Endometrium (tissue), 2 donors: ENCODE data around the gene CNP.
"Not testable (repeated sequence)": the region's sequence is repeated elsewhere in the genome, so short reads cannot be mapped to it uniquely, and the experiment has no call there.

ENCODE experiments used
- FAIRE-seq: peaks from 2 replicates; lab custom pipeline; 2012; peaks lifted over from hg19 to GRCh38; lab: Jason Lieb, UNC
- donor health status: control.
- donor health status: control.

Gene CNP

DNA sequence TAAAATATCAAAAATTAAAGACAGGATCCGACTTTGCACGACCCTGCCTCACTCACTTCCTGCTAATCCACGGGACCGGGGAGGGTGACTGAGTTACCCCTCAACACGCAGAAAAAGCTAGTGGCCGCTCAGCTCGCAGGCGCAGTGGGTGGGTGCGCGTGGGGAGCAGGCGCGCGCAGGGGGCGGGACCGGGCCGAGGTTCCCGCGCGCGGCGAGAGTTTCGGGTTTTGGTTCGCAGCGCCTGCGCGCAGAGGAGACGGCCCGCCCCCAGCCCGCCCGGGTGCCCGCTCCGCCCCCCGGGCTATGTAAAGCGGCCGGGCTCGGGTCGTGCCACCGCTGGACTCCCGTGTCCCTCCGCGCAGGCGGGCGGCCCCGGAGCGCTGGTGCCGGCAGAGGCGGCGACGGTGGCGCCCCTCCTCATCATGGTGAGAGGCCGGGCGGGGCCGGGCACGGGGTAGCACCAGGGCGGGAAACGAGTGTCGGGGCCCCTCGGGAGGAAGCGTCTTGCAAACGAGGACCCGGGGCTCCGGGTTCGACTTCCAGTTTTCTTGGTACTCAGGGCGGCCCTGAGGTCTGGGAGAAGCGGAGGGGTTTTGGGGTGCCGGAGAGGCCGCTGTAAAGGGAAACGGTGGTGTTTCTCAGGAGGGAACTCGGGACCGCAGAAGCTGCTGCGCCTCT, at the start of gene CNP:
CNP (plus strand) TSS at position 333 of the 678 bp plus-strand sequence; CDS start at position 423, 90 bp downstream.
- FAIRE-seq, result no peak

DNA sequence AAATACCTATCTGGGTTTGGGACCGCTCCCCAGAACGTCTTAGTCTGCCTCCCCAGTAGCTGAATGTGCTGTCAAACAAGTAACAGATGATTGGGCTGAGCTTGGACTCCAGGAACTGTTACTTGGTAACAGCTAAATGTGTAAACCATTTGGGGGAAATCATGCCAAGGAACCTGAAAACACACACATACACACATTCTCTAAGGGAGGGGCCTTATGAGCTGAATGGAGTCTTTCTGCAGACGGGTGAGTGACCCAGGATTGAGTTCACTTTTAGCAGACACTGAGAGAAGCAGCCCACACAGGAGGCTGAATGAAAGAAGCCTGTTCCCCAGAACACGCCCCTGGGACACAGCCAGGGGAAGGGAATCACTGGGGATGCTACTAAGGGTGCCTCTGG, 49.4 kb upstream of the CNP start:
- no peak for FAIRE-seq

DNA sequence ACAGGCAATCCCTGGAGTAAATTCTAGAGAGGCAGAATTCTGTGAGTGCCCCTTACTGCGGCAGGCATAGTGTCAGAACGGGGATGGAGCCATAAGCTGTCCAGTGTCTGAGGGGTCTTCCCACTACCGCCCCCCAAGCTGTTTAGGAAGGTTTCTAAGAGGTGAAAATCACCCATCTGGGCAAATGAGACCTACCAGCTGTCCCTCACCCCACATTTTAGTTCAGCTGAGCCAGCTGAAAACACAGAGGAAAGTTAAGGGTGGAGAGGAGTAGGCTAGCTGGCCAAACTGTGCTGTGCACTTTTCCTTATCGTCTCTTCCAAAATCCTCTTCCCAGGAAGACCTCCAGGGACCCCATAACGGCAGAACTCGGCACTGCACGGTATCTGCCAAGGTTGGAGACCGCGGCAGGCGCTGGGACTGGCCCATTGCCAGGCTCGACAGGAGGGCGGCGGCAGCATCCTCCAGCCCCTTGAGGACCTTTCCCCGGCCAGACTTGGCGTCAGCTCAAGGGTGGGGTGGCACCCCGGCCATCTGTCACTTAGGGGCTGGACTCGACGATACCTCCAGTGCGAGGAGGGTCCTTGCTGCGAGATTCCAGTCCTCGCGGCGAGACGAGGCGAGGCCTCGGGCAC, 48.8 kb upstream of the CNP start:
- FAIRE-seq, result no peak

DNA sequence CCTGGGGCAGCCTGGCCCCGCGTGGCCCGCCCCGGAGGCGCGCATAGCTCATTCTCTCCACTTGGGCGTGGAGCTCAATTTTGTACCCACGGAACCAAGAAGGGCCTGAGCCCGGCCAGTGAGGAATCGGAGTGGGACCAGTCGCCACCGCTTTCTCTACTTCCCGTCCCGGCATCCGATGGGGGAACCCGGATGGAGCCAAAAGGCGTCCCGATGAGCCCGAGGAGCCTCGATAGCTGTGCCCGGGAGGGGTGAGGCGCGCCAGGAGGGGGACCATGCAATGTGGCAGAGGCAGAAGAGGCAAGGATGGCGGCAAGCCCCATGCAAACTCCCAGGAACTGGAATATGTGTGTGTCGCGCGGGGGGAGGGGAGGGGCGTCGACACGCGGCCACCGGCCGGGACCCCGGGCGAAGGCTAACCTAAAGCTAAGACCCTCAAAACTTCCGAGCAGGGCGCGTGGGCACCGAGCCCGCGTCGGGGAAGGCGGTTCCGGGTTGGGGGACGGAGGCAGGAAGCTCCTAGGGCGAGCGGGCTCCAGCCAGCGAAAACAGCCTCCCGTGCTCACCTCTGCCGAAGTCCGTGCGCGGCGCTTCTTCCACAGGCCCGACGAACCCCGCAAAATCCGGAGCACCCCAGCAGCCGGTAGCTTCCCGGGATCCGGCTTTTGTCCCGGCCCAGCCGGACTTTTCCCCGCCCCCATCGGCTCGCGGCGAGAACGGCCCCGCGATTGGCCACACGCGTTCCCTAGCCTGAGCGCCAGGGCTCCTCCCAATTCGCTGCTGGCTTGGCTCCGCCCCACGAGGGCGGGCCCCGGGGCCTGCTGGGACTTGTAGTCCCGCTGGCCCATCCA, 48.1 kb upstream of the CNP start, which contains the start of gene ACLY:
ACLY (minus strand) TSS at position 638 of the 851 bp plus-strand sequence. CDS start 5,078 bp downstream, outside the sequence.
- FAIRE-seq, result peak; percentile 72

DNA sequence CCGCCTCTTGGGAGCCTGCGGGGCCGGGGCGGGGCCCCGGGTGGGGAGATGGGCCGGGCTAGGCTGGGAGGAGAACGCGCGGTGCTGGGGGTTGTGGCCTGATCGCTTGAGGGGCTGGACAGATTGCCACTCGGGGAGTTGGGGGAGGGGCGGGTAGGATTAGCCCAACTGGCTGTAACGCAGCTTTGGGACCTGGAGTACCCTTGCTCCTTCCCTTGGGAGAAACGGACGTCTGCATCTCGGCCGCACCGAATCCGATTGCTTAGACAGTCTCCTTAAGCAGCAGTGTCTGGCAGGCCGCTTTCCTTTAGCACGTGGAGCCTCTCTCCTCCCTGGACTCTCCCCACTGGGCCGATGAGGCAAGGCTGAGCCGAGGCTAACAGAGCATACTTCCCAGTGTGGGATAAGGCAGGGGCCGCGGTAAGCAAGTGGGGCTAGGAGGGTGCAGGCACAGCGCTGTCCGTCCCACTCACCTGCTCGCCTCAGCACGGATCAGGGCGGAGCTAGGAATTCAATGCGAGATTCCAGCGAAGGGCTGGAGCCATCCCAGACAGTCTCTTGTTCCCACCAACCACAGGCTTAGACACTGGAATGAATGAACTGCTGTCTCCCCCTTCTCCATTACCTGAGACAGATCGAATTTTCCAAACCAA, 47.3 kb upstream of the CNP start:
- FAIRE-seq, result no peak

DNA sequence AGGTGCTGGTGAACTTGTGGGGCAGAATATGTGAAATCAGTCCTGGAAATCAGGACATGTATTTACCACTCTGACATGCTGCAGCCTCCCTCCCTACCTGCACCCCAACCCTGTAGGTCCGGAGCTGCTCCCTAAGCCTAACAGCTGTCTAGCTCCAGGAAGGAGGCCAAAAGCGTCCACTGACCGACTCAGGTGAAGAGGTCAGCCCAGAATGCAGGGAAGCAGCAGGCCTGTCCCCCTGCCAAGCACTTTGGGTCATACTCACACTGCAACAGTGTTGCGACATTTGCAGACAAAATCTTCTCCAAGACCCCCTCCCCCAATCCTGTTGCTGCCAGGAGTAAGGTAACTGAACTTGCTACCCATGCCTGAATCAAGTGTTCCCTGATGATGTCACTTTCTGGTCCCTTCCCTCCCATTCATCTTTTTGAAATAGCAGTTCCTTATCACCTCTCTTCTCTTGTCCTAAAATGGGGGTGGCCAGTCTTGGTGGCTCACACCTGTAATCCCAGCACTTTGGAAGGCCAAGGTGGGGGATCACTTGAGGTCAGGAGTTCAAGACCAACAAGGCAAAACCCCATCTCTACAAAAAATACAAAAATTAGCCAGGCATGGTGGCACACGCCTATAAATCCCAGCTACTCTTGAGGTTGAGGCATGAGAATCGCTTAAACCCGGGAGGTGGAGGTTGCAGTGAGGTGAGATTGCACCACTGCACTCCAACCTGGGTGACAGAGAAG, 46.6 kb upstream of the CNP start:
- FAIRE-seq, result no peak

DNA sequence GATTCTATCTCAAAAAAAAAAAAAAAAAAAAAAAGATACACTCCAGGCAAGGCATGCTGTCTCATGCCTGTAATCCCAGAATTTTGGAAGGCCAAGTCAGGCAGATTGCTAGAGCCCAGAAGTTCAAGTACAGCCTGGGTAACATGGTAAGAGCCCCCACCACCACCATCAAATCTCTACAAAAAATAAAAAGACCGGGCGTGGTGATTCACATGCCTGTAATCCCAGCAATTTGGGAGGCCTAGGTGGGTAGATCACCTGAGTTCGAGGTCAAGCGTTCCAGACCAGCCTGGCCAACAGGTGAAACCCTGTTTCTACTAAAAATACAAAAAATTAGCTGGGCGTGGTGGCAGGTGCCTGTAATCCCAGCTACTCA, 46.0 kb upstream of the CNP start:
- no peak for FAIRE-seq

DNA sequence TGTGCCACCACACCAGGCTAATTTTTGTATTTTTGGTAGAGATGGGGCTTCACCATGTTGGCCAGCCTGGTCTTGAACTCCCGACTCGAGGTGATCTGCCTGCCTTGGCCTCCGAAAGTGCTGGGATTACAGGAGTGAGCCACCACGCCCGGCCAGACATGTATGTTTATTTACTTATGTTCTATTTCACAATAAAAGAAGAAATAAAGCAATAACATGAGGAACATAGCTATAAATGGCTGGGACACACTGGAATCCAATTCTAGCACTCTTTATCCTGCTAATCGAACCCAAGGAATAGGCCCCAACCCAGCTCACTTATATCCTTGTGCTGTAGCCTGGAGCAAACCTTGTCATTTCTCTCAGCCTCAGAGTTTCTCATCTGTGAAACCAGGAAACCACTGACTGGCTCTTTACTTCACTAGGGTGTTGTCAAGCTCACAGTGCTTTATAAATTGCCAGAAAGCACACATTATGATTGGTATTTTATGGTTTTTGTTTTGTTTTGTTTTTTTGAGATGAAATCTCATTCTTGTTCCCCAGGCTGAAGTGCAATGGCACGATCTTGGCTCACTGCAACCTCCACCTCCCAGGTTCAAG, 40.5 kb upstream of the CNP start:
- FAIRE-seq, result no peak

DNA sequence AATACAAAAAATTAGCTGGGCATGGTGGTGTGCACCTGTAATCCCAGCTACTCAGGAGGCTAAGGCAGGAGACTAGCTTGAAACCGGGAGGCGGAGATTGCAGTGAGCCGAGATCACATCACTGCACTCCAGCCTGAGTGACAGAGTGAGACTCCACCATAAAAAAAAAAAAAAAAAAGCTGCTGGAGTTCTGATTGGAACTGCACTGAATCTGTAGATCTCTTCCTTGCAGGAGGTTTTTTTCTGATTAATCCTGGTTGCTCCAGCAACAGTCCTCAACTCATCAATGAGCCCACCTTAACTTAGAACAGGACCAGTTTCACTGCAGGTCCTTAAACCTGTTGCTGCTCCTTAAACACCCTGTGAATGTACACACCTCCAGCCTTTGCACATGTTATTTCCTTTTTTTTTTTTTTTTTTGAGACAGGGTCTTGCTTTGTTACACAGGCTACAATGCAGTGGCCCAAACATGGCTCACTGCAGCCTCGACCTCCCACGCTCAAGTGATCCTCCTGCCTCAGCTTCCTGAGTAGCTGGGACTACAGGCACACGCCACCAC, 37.8 kb upstream of the CNP start:
- FAIRE-seq, result no peak

DNA sequence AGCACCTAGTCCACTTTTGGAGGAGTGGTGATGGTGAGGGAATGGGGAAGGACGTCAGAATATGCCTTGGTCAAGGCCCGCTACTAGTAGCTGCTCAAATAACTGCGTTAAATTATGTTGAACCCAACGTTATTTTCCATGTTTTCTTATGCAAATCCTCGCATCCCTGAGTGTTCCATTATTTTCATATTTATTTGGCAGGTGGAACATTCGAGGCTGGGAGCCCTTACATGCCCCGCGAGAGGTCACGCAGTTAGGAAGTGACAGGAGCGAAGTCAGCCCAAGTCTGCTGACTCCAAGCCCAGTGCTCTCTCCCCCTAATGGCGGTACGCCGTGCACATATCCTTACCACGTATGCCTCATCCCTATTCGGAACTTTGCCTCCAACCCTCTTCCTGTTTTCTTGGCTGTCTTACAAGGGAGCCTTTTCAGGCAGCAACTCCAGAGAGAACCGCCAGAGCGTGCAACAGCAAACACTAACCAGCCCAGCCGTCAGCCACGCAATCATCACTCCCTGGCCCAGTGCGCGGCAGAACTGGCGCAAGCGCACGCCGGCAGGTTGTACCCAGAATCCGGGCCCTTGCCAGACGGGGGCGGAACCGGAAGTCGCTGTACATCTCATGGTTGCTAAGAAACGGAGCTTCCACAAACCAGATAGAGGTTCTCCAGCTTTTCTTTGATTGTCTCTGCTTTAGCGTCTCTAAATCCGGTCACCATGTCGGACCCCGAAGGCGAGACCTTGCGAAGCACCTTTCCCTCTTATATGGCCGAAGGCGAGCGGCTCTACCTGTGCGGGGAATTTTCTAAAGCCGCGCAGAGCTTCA, 36.4 kb upstream of the CNP start, which contains the start of gene ODAD4:
ODAD4 (plus strand) TSS at position 609 of the 824 bp plus-strand sequence; CDS start at position 716, 107 bp downstream.
- peak; percentile 71 for FAIRE-seq

DNA sequence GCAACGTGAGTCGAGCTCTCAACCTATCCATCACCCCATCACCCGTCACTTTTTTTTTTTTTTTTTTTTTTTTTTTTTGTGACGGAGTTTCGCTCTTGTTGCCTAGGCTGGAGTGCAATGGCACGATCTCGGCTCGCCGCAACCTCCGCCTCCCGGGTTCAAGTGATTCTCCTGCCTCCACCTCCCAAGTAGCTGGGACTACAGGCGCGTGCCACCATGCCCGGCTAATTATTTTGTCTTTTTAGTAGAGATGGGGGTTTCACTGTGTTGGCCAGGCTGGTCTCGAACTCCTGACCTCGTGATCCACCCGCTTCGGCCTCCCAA, 35.8 kb upstream of the CNP start:
- not testable (repeated sequence) for FAIRE-seq

DNA sequence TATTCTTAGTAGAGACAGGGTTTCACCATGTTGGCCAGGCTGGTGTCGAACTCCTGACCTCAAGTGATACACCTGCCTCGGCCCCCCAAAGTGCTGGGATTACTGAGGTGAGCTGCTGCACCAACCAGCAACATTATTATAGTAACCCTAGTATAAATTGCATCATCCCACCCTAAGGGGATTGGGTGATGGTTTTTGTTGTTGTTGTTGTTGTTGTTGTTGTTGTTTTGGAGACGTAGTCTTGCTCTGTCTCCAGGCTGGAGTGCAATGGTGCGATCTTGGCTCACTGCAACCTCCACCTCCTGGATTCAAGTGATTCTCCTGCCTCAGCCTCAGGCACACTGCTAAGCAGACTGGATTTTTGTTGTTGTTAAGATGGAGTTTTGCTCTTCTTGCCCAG, 34.9 kb upstream of the CNP start:
- not testable (repeated sequence) for FAIRE-seq

DNA sequence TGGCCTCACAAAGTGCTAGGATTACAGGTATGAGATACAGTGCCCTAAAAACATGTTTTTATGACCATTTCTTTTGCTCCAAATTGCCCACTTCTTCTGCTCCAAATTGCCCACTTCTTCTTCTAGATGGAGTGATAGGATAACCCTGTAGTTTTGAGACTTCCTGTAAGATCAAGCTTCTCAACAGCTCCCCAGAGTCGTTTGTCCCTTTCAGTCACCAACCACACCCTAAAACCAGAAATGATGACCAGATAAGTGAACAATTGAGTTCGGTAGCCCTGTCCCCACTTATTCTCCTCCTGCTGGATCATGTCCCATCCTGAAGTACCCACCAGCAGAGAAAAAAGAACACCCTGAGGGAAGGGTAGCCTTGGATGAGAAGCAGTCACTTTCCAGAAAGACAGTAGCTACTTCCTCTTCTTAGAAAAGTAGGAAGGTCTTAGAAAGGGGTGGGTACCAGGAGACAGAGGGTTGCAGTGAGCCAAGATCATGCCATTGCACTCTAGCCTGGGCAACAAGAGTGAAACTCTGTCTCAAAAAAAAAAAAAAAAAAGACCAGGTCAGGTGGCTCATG, 33.7 kb upstream of the CNP start:
- no peak for FAIRE-seq

DNA sequence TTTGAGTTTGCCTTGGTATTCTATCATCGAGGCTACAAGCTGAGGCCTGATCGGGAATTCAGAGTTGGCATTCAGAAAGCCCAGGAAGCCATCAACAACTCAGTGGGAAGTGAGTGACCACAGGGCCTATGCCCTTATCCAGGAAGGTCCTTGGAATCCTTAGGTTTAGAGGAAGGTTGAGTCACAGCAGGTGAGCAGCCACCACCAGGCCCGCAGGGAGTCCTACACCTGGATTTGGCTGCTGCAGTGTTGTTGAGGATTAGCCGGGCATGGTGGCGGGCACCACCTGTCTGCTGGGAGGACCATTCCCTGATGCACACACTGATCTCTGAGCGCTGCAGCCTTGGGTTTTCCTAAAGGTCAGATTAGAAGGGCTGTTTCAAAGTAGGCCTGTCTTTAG, 31.0 kb upstream of the CNP start:
- FAIRE-seq, result no peak

DNA sequence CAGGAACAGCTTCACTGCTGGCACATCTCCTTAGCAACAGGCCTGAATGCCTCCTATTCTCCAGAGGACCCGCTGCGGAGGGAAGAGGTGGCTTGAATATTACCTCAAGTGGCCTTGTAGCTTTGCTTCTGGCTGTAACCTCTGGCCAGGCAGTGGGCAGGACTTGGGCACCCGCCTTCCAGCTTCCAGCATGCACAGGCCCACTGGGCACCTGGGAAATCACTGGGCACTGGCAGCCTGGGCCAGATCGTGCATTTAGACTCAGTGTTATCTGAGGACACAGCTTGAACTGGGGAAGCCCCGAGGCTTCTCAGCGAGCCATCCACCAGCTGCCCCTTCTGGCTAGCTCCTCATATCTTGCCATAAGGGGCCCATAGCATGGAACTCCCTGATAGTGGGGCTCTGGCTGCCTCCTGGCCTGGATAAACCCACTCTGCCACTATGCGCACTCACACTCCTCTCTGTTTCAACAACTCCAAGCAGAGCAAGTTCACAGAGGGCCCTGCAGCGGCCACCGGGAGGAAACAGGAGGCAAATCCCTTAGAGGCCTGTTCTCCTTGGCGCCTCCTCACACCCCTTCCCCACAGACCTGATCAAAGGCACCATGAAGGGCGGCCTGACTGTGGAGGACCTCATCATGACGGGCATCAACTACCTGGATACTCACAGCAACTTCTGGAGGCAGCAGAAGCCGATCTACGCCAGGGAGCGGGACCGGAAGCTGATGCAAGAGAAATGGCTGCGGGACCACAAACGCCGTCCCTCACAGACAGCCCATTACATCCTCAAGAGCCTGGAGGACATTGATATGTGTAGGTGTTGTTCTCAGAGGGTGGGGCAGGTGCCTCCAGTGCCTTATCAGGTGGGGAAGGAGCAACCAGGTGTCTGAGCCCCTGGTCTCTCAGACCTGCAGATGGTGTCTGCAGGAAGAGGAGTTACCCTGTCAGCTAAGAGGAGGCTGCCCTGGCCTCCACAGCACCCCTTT, 28.3 kb upstream of the CNP start:
- FAIRE-seq, result no peak

DNA sequence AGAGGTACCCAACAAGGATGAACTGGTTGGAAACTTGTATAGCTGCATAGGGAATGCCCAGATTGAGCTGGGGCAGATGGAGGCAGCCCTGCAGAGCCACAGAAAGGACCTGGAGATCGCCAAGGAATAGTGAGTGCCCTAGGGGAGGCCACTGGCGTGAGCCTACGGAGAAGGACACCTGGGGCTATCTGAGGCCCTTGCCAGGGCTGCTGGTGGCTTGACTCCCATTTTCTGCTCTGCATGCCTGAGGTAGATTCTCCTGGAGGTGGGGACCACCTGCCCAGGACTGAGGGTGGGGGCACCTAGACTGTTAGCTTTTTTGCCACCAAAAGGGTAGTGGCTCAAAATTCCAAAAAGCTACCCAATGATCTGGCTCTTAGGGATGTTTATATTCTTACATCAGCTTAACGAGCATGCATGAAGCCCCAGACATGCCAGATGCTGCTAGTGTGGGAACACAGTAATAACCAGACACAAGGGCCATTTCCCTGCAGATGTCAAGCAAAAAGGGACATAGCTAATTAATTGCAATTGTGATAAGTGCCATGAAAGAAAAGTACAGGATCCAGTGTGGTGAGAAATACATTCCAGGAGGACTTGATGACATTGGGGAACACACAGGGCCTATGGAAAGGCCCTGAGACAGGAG, 27.4 kb upstream of the CNP start:
- FAIRE-seq, result no peak

DNA sequence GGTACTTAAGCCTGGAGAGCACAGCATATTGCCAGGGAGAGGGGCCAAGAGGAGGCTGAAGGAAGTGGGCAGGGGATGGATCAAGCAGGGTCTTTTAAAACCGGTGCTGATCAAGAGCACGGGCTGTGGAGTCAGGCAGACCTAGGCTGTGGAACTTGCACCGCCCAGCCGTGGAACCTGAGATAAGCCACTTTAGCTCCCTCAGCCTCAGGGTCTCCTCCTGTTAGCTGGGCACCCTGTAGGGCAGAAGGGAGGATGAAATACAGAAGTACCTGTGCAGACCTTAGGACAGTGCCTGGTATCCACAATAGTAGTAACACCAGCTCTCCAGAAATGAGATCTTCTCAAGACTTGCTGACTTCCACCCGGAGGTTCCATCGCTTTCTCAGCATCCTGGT, 26.9 kb upstream of the CNP start:
- FAIRE-seq, result no peak

DNA sequence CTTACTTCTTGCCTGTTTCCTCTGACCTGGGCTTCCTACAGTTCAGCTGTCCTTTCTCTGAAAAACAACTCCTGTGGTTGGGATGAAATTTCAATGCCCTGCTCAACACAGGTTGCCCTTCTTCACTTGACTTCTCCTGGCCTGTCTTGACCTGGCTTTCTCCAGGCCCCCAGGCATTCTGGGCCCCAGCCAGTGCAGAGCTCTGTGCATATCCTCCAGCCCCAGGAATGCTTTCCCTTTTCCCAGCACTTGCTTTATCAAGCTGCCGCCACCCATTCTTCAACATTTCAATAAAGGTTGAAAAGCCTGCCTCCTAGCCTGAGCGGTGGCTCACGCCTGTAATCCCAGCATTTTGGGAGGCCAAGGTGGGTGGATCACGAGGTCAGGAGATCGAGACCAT, 25.4 kb upstream of the CNP start:
- FAIRE-seq, result no peak
